NT2/D1 (cell line): ENCODE results near the gene SCARB1.

Experiments
- DNase-seq: peaks from one replicate; pipeline ENCODE4 v3.0.0-alpha.2; 2011; ENCODE audit warnings: low read depth, low spot score
- H3K27me3 ChIP-seq: 2 replicates; pipeline ENCODE4 v1.6.0; 2011; ENCODE audit warnings: mild to moderate bottlenecking; ENCODE audit not compliant: insufficient read length, insufficient read depth
- H3K36me3 ChIP-seq: 2 replicates; pipeline ENCODE4 v1.6.1; 2011; ENCODE audit warnings: mild to moderate bottlenecking, low read length, mixed read lengths; ENCODE audit not compliant: insufficient read depth, insufficient read length
- H3K4me1 ChIP-seq: 2 replicates; pipeline ENCODE4 v1.5.1; 2011; ENCODE audit not compliant: insufficient read depth, insufficient read length
- H3K4me3 ChIP-seq: 2 replicates; pipeline ENCODE4 v1.5.1; 2011; ENCODE audit warnings: low read depth; ENCODE audit not compliant: insufficient read length
- H3K9ac ChIP-seq: 2 replicates; pipeline ENCODE4 v1.6.0; 2011; ENCODE audit warnings: low read depth; ENCODE audit not compliant: insufficient read length
- H3K9me3 ChIP-seq: 2 replicates; pipeline ENCODE4 v1.5.1; 2011; ENCODE audit warnings: mild to moderate bottlenecking, low read length; ENCODE audit not compliant: insufficient read depth
- SUZ12 ChIP-seq: IDR thresholded peaks from 2 replicates; pipeline ENCODE4 v1.6.1; 2011; ENCODE audit not compliant: insufficient read length, insufficient read depth; ENCODE audit errors: extremely low read depth
- YY1 ChIP-seq: IDR thresholded peaks from 2 replicates; pipeline ENCODE4 v1.6.1; 2011; ENCODE audit not compliant: insufficient read length, insufficient read depth
- ZNF274 ChIP-seq: IDR thresholded peaks from 2 replicates; pipeline ENCODE4 v1.6.1; 2011; ENCODE audit warnings: mild to moderate bottlenecking, low read depth, low read length

Gene SCARB1

GRCh38 chr12:124747426-124748161 is 116.1 kb downstream of the SCARB1 start:
- Histone ChIP-seq H3K4me1 (peaks cover 35% of the 10 kb centered on the region), H3K36me3 (no peaks in the 10 kb centered on the region), H3K4me3 (no peak overlapping the region), H3K27me3 (no peaks in the 10 kb centered on the region), H3K9ac (no peak overlapping the region), H3K9me3 (peaks cover 2% of the 10 kb centered on the region; the same call in 1 of the 2 replicates)
- no peak for DNase-seq
- TF ChIP-seq SUZ12 (no peak), YY1 (no peak), ZNF274 (no peak)

GRCh38 chr12:124746649-124747425 is 116.8 kb downstream of the SCARB1 start:
- no peaks in the 10 kb centered on the region for H3K36me3 ChIP-seq
- H3K9ac ChIP-seq: peak overlapping the region; percentile 18
- H3K27me3 ChIP-seq: no peaks in the 10 kb centered on the region
- TF ChIP-seq ZNF274 (no peak), SUZ12 (no peak), YY1 (no peak)
- H3K4me3 ChIP-seq: no peak overlapping the region
- no peaks in the 10 kb centered on the region for H3K9me3 ChIP-seq
- DNase-seq: no peak
- H3K4me1 ChIP-seq: peaks cover 41% of the 10 kb centered on the region

DNA sequence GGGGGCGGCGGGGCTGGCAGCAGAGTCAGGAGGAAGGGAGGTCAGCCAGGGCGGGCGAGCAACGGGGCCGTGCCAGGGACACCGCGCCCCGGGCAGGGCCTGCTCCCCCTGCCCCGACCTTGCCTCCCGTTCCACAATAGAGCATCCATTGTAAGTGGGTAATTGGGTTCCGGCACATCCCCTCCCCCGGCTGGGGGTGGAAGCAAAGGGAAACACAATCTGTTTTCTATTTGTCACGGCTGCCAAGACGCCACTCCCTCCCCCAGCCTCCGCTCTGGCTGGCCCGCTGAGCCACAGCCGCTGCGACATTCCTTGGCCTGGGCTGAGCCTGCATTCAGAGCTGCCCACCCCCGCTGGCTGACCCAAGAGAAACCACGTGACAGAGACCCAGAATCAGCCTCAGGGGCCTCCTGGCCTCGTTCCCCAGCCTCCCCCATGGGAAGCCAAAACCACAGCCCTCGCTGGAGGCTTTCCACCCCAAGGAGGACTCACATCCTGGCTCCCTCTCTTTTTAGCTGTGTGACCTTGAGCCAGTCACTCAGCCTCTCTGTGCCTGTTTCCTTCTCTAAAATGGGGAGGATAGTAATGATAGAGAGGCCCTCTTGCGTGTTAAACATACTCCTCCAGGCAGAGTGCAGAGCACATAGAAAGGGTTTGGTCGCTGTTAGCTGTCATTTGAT is 117.6 kb downstream of the SCARB1 start:
- no peak overlapping the region for H3K4me3 ChIP-seq
- H3K9me3 ChIP-seq: no peaks in the 10 kb centered on the region
- H3K4me1 ChIP-seq: peaks cover 37% of the 10 kb centered on the region
- DNase-seq: peak; percentile 93
- no peaks in the 10 kb centered on the region for H3K27me3 ChIP-seq
- H3K36me3 ChIP-seq: no peaks in the 10 kb centered on the region
- peak overlapping the region; percentile 71 for H3K9ac ChIP-seq
- TF ChIP-seq YY1 (no peak), SUZ12 (no peak)

DNA sequence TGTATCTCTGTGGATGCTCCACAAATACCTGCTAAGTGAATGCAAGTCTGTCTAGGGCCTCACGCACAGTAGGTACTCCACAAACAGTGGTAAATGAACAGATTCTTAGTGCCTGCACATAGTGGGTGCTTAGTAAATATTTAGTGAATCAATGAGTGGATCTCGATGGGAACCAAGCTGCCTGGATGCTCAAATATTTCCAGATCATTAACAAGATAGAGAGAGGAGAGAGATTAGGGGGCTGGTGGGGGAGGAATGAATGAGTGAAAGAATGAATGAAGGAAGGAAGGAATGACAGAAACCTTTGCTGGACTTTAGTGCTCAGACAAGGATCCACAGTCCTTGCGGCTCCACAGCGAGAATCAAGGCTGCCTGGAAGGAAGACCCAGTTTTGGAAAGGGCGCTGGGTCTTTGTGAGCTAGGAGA is 118.2 kb downstream of the SCARB1 start:
- Histone ChIP-seq H3K36me3 (no peaks in the 10 kb centered on the region), H3K9ac (peak overlapping the region; percentile 71), H3K4me3 (no peak overlapping the region), H3K9me3 (no peaks in the 10 kb centered on the region), H3K4me1 (peaks cover 38% of the 10 kb centered on the region), H3K27me3 (no peaks in the 10 kb centered on the region)
- TF ChIP-seq ZNF274 (no peak), YY1 (no peak), SUZ12 (no peak)
- no peak for DNase-seq

DNA sequence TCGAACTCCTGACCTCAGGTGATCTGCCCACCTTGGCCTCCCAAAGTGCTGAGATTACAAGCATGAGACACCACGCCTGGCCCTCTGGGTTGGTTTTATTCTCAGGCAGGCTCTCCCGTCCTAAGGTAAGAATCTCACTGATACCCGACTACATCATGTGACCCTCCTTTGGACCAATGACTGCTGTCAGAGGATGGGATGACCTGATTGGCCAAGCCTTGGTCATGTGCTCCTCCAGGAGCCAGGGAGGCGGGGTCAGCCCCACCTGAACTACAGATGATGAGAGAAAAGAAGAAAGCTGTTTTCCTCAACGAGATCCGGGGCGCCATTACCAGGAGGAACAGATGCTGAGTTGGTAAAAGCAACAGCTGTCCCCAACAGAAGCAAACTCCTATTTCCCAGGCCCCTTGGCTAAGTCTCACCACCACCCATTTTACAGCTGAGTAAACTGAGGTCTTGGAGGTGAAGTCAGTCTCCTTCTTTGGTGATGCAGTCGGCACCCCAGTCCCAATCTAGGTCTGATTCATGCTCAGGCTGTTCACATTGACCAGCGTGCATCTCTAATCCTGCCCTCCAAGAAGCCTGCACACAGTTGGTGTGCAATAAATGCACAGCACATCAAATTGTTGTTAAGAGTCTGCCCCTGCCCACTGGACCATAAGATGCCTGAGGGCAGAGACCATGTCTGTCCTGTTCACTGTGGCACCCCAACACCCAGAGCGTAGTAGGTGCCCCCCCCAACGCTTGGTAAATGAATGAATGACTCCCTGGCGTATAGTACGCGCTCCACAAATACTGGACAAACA is 118.8 kb downstream of the SCARB1 start:
- Histone ChIP-seq H3K27me3 (no peaks in the 10 kb centered on the region), H3K9ac (no peak overlapping the region), H3K9me3 (peaks cover under 1% of the 10 kb centered on the region; the same call in 1 of the 2 replicates), H3K4me3 (no peak overlapping the region), H3K36me3 (no peaks in the 10 kb centered on the region), H3K4me1 (peaks cover 34% of the 10 kb centered on the region)
- DNase-seq: no peak
- TF ChIP-seq YY1 (no peak), ZNF274 (no peak), SUZ12 (no peak)

DNA sequence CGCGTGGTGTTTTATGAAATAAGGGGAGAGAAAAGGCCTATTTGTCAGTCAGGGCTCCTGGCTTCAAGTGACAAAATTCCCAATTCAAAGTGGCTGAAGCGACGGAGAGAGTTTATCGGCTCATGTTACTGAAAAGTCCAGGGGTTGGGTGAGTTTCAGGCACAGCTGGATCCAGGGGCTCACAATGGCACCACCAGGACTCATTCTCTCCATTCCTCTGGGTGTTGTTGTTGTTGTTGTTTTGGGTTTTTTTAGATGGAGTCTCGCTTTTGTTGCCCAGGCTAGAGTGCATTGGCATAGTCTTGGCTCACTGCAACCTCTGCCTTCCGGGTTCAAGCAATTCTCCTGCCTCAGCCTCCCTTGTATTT is 119.4 kb downstream of the SCARB1 start:
- DNase-seq: no peak
- Histone ChIP-seq H3K27me3 (no peaks in the 10 kb centered on the region), H3K9me3 (peaks cover 7% of the 10 kb centered on the region; the same call in 1 of the 2 replicates), H3K9ac (no peak overlapping the region), H3K4me3 (no peak overlapping the region), H3K4me1 (peaks cover 30% of the 10 kb centered on the region), H3K36me3 (no peaks in the 10 kb centered on the region)
- TF ChIP-seq ZNF274 (no peak), SUZ12 (no peak), YY1 (no peak)
